GM12873 (cell line): ENCODE results near the gene SESN3.

Source experiments
- TF ChIP-seq, protein P1 (sequence below): IDR thresholded peaks from 2 replicates; pipeline ENCODE4 v1.5.1; 2012; ENCODE audit warnings: low read depth, mild to moderate bottlenecking, moderate library complexity, low read length, control low read depth; ENCODE audit not compliant: insufficient read depth; ENCODE audit errors: missing control alignments

SESN3 gene

DNA sequence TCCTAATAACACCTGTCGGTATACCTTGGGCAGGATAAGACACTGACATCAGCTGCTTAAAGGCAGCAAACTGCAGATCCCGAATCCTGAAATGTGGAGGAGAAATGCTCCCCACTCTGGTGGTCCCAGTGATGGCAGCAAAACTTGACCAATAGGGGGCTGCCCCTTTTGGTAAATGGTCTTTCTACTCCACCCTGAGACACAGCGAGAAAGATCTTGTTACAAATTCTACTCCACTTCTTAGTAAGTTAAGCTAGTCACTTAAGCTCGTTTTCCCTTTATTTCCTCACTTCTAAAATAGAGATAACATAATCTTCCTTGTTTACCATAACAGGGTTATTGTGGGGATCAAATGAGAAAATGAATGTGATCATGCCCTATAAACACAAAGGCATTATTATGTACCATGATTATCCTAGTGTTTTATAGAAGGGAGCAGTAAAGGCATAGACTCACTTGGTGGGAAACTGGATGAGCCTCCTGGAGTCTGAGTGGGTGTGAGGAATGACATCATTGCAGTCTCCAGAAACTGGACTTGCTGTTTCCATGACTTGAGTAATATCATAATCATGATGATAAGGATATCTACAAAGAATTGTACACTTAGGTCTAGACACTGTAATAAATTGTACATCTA, 90.5 kb downstream of the SESN3 start:
- TF ChIP-seq, protein P1, sequence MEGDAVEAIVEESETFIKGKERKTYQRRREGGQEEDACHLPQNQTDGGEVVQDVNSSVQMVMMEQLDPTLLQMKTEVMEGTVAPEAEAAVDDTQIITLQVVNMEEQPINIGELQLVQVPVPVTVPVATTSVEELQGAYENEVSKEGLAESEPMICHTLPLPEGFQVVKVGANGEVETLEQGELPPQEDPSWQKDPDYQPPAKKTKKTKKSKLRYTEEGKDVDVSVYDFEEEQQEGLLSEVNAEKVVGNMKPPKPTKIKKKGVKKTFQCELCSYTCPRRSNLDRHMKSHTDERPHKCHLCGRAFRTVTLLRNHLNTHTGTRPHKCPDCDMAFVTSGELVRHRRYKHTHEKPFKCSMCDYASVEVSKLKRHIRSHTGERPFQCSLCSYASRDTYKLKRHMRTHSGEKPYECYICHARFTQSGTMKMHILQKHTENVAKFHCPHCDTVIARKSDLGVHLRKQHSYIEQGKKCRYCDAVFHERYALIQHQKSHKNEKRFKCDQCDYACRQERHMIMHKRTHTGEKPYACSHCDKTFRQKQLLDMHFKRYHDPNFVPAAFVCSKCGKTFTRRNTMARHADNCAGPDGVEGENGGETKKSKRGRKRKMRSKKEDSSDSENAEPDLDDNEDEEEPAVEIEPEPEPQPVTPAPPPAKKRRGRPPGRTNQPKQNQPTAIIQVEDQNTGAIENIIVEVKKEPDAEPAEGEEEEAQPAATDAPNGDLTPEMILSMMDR: no peak

DNA sequence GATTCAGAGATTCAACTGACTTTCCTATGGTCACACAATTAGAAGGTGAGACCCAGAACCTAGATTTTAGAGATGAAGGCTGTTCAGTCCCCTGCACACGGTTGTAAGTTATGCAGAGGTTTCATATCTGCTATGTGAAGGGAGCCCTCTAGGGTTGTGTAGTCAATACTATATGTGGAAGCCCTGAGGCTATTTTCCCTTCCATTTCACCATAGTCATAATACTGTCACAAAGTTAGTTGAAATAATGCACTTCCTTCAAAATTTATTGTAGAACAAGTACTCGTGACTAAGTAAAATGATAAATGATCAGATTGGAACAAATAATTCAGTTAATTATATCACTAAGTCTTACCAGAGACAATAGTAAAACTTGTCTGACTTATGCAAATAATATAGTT, 92.6 kb downstream of the SESN3 start:
- TF ChIP-seq, protein P1: peak; percentile 51

DNA sequence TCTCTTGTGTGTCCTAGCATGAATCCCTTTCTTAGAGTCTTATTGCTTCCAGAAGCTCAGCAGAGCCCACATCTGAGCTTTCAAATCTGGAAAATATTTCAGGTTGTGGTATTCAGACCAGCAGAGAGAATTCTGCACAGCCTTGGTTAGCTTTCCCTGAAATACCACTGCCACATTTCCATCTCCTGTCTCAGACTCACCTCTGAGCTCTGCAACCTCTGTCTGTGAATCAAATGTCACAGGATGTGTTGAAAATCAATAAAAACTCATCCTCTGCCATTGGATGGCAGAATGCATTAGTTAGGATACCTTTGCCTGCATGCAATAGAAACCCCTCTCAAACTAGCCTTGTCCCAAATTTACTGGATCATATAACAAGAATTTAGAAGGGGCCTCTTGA, 93.7 kb downstream of the SESN3 start:
- TF ChIP-seq, protein P1: no peak

DNA sequence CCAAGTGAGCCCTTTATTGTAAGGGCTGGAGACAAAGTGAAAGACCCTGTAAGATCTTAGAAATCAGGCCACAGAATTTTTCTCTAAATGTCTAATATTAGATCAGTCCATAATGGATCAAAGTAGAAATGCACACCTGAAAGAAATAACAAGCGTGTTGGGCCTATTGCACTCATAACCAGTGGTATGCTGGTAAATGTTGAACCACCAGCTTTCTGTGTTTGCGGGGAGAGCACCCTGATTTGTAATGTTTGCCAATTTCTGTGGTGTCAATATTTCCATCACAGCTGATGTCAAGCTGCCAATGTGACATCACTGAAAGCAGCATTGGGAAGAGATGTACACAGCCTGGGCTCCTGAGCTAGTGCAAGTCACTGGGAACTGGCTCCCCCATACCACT, 95.1 kb downstream of the SESN3 start:
- TF ChIP-seq, protein P1: no peak

DNA sequence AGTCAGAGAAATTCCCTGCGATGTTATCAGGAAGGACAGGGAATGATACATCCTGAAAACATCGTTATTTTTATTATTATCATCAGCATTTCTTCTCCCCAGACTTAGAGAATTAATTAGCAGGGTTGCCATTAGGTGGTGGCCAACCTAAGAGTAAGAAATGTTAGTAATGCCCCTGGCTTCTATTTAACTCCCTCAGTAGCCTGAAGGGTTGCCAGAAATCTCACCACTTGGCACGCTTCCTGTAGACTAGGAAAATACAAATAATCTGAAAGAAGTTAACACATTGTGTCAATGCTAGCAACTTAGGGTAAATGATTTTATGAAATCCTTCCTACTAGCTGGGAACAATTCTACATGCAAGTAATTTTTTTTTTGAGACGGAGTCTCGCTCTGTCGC, 95.8 kb downstream of the SESN3 start:
- TF ChIP-seq, protein P1: no peak

DNA sequence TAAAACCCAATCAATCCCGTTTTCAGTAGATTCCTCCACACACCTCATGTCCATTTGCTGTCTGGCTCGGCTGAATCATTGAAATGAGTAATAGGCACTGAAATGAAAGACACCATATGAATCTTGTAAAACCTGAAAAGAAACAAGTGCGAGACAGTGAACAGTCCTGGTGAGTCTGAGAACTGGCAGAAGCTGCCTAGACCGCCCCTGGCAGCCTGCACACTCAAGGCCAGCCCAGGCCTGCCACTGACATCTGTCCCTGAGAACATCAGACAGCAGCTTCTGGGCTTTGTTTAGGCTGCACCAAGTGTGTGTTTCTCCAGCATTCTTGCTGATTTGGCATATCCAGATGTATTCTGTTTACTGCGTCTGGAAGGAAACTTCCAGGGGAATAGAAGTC, 96.5 kb downstream of the SESN3 start:
- TF ChIP-seq, protein P1: no peak

DNA sequence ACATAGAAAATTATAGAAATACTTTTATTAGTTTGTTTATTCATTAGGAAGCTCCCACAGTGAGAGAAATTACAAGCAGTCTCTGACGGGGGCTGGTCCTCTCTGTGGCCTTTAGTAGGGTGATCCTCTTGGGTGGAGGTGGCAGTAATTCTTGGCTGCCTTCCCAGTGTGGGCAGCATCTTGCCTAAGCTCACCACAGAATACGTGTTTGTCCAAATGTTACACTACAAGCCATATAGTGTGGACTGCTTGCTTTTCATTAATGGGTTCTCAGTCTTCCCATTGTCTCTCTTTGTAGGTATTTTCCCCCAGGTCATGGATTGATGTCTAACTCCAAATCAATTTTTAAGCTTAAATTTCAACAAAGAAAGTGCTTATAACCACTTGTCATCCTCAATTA, 98.0 kb downstream of the SESN3 start:
- TF ChIP-seq, protein P1: no peak
